Breast epithelium (tissue), 4 donors: ENCODE data around the gene RAB9A. TPM values are rescaled to one million over a fixed set of nuclear protein-coding genes. Genes with fewer than 3 reads are reported as not detected.

Source experiments
- DNase-seq, 2 donors: peaks; one replicate each; pipeline ENCODE4 v3.0.0-alpha.2; 2019; ENCODE audit warnings: low spot score in 2 of 2
- H3K27ac ChIP-seq, 2 donors: fragments of 200-600 bp; sonication (generic) in 1 of 2; one replicate each; pipeline ENCODE4 v1.5.1; 2016 to 2019; ENCODE audit warnings: mild to moderate bottlenecking in 1 of 2
- H3K27me3 ChIP-seq, 2 donors: fragments of 200-600 bp; sonication (generic) in 1 of 2; one replicate each; pipeline versions ENCODE4 v1.5.1 to v1.6.0; 2017 to 2019; ENCODE audit warnings: control low read depth in 1 of 2, mild to moderate bottlenecking in 1 of 2
- H3K36me3 ChIP-seq: fragments of 200-600 bp; one replicate; pipeline ENCODE4 v1.5.1; 2019
- H3K4me1 ChIP-seq, 2 donors: fragments of 200-600 bp; sonication (generic); one replicate each; pipeline ENCODE4 v1.5.1; 2016 to 2019; ENCODE audit warnings: control low read depth in 1 of 2
- H3K4me3 ChIP-seq, 3 donors: fragments of 200-600 bp; sonication (generic); 1 replicate in 2 of 3; 2 replicates in 1 of 3; pipeline ENCODE4 v1.5.1; 2016 to 2019; ENCODE audit warnings: mild to moderate bottlenecking in 3 of 3, moderate library complexity in 2 of 3
- H3K9me3 ChIP-seq, 2 donors: fragments of 200-600 bp; sonication (generic) in 1 of 2; one replicate each; pipeline ENCODE4 v1.5.1; 2016 to 2019; ENCODE audit warnings: control low read depth in 1 of 2
- POLR2A ChIP-seq: fragments of 450-650 bp; IDR thresholded peaks from one replicate; pipeline ENCODE4 v1.6.1; 2016; ENCODE audit warnings: antibody characterized with exemption, mild to moderate bottlenecking, moderate library complexity
- POLR2AphosphoS5 ChIP-seq, 3 donors: sonication (generic); formaldehyde crosslinking; IDR thresholded peaks; one replicate each; pipeline ENCODE4 v1.6.1; 2017; ENCODE audit warnings: antibody characterized with exemption in 3 of 3
- intact Hi-C: fragments of 100-400 bp; cut with DNase I; formaldehyde crosslinking; loops from one replicate; pipeline ENCODE4 v1.15.1; 2023; ENCODE audit warnings: low total_unique reads
- total RNA-seq, 3 donors: library from RNA; depleted of rRNA; stranded (reverse); fragments of >200 nt; gene quantifications; one replicate each; pipeline ENCODE4 v1.1.0, GENCODE V29; 2016
- TF ChIP-seq, protein P1 (sequence below), 3 donors: fragments of 450-650 bp; IDR thresholded peaks; one replicate each; pipeline ENCODE4 v1.5.1; 2016 to 2017; ENCODE audit warnings: antibody characterized with exemption in 3 of 3, mild to moderate bottlenecking in 3 of 3, moderate library complexity in 3 of 3

Gene RAB9A
- total RNA-seq, 3 donors from 2014 or later = 41.0 to 63.4 (median 43.2) TPM

DNA sequence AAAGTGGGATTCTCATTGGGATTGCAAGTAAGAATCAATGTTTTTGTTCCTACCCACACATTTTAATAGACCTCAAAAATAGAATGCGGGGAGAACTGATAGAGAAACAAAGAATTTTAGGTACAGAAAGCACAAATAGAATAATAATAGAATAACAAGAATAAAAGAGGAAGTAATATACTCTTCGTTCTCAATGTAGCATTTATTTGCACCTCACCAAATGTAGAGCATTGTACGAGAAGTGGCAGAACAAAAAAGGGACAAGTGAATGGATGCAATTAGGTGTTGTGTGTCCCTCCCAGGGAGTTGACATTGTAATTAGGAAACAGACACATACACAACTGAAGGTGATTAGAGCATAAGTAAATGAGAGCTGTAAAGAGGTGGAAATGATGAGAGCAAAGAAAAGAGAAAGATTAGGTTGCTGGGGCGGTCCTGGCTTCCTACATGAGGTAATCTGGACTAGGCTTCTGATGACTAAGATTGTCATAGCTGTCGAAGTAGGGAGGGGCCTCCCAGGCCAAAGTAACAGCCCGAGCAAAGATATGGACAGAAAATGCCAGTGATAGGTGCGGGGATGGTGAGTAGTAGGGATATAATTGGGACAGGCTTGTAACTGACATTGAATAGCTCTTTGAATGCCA, 10.4 kb downstream of the RAB9A start:
- DNase-seq = no peak
- Histone ChIP-seq H3K27ac (peak overlapping the region in 1 of 2 donors; percentile 10), H3K9me3 (no peaks in the 10 kb centered on the region), H3K27me3 (peaks cover 0 to 40% of the 10 kb centered on the region in 2 donors), H3K36me3 (no peaks in the 10 kb centered on the region), H3K4me3 (no peak overlapping the region), H3K4me1 (no peaks in the 10 kb centered on the region)
- intact Hi-C loops = no loop called here
- TF ChIP-seq, protein P1, sequence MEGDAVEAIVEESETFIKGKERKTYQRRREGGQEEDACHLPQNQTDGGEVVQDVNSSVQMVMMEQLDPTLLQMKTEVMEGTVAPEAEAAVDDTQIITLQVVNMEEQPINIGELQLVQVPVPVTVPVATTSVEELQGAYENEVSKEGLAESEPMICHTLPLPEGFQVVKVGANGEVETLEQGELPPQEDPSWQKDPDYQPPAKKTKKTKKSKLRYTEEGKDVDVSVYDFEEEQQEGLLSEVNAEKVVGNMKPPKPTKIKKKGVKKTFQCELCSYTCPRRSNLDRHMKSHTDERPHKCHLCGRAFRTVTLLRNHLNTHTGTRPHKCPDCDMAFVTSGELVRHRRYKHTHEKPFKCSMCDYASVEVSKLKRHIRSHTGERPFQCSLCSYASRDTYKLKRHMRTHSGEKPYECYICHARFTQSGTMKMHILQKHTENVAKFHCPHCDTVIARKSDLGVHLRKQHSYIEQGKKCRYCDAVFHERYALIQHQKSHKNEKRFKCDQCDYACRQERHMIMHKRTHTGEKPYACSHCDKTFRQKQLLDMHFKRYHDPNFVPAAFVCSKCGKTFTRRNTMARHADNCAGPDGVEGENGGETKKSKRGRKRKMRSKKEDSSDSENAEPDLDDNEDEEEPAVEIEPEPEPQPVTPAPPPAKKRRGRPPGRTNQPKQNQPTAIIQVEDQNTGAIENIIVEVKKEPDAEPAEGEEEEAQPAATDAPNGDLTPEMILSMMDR (IDR thresholded peaks at IDR 0.05) = no peak
- TF ChIP-seq POLR2A = no peak
- TF ChIP-seq POLR2AphosphoS5 (IDR thresholded peaks at IDR 0.05) = no peak

DNA sequence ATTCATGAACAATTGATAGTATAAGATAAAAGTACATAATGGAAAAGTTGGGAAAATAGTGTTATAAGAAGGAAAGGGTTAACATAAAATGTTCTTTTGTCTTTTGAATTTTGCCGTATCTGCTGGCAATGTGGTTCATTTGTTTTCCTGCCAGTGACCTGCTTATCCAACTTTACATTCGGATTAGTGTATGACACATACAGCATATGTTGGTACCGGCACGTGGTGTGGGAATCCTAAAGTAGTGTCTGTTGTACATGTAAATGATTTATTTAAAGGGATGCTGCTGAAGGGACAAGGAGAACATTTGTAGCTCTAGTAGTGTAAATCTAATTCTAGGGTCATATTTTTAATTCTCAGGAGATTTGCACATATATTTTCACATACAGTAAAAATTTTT, 11.5 kb downstream of the RAB9A start:
- Histone ChIP-seq H3K36me3 (no peaks in the 10 kb centered on the region), H3K27me3 (peaks cover 0 to 30% of the 10 kb centered on the region in 2 donors), H3K9me3 (no peaks in the 10 kb centered on the region), H3K4me3 (no peak overlapping the region), H3K27ac (no peak overlapping the region), H3K4me1 (no peaks in the 10 kb centered on the region)
- intact Hi-C loops = no loop called here
- TF ChIP-seq POLR2A (no peak), POLR2AphosphoS5 (IDR thresholded peaks at IDR 0.05) (no peak)
- TF ChIP-seq, protein P1 (IDR thresholded peaks at IDR 0.05) = no peak
- DNase-seq = no peak

GRCh38 chrX:13702111-13702789, 13.3 kb downstream of the RAB9A start:
- DNase-seq = no peak
- no peaks in the 10 kb centered on the region for H3K36me3 ChIP-seq
- H3K4me3 ChIP-seq = no peak overlapping the region
- H3K9me3 ChIP-seq = no peaks in the 10 kb centered on the region
- intact Hi-C loops = no loop called here
- TF ChIP-seq POLR2AphosphoS5 (IDR thresholded peaks at IDR 0.05) (no peak), POLR2A (no peak)
- TF ChIP-seq, protein P1 (IDR thresholded peaks at IDR 0.05) = no peak
- no peak overlapping the region for H3K27ac ChIP-seq
- H3K4me1 ChIP-seq = no peaks in the 10 kb centered on the region
- H3K27me3 ChIP-seq = peaks cover 0 to 26% of the 10 kb centered on the region in 2 donors

DNA sequence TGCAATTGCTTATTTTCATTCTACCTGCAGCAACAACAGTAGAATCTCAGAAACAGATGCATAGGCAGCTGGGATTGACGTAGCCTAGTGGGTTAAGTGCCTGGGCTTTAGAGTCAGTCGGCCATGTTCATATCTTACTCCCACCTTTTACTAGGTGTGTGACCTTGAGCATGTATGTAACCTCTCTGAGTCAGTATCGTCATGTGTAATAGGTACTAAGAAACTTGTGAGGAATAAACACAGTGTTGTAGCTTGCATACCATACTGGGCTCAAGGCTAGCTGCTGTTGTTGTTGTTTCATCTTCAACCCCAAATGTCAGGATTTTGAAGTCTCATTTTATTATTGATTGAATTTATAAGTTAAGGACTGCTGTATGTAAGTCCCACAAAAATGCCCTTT, 14.2 kb downstream of the RAB9A start:
- Histone ChIP-seq H3K36me3 (no peaks in the 10 kb centered on the region), H3K4me3 (no peak overlapping the region), H3K27ac (no peak overlapping the region), H3K4me1 (no peaks in the 10 kb centered on the region), H3K9me3 (no peaks in the 10 kb centered on the region), H3K27me3 (peaks cover 0 to 26% of the 10 kb centered on the region in 2 donors)
- DNase-seq = no peak
- TF ChIP-seq, protein P1 (IDR thresholded peaks at IDR 0.05) = no peak
- TF ChIP-seq POLR2A = no peak
- no peak for TF ChIP-seq POLR2AphosphoS5 (IDR thresholded peaks at IDR 0.05)
- intact Hi-C loops = no loop called here

DNA sequence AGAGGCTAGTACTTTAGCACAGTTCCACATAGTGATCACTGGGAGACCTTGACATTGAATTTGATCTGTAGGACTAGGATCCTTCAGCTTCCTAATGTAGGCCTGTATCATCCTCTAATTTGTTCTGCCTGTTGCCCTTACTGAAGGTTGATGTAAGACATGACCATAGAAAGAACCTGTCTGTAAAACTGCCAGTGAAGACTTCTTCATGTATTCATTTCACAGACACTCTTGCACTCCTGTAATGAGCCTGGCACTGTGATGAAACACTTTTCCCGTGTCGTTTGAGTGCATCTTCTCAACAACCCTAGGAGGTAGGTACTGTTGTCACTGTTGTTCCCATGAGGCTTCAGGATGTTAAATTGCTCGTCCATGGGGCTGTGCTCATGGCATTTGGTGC, 14.7 kb downstream of the RAB9A start:
- Histone ChIP-seq H3K36me3 (no peaks in the 10 kb centered on the region), H3K27me3 (peaks cover 0 to 26% of the 10 kb centered on the region in 2 donors), H3K4me1 (no peaks in the 10 kb centered on the region), H3K4me3 (no peak overlapping the region), H3K9me3 (no peaks in the 10 kb centered on the region), H3K27ac (no peak overlapping the region)
- intact Hi-C loops = no loop called here
- TF ChIP-seq, protein P1 (IDR thresholded peaks at IDR 0.05) = no peak
- TF ChIP-seq POLR2A = no peak
- TF ChIP-seq POLR2AphosphoS5 (IDR thresholded peaks at IDR 0.05) = no peak
- no peak for DNase-seq
